ENCODE data around the gene MUC5B.

- TF ChIP-seq CTCF (IDR thresholded peaks at IDR 0.05) (no peak), ZFX (IDR thresholded peaks at IDR 0.05; ENCODE audit: borderline replicate concordance) (no peak)
Measured at GRCh38 chr11:1226226-1226985, 3.5 kb downstream of the MUC5B start.
